CD4-positive, alpha-beta T cell treated with Interleukin-4 for 4 hours (primary cell): ENCODE measurements around the gene RIT1.

Experiments used
- DNase-seq: peaks from one replicate; pipeline ENCODE4 v3.0.0-alpha.2; 2020

RIT1 gene

GRCh38 chr1:155856257-155856974 lies 54.7 kb downstream of the RIT1 start:
- DNase-seq, result no peak

- no peak for DNase-seq
Observed at GRCh38 chr1:155850345-155850744, 60.8 kb downstream of the RIT1 start.

GRCh38 chr1:155847823-155848529 lies 63.2 kb downstream of the RIT1 start:
- peak; percentile 30 for DNase-seq
